ENCODE measurements around the gene TSPAN13.
"Not testable (repeated sequence)": the region's sequence is repeated elsewhere in the genome, so short reads cannot be mapped to it uniquely, and the experiment has no call there.

Gene TSPAN13

DNA sequence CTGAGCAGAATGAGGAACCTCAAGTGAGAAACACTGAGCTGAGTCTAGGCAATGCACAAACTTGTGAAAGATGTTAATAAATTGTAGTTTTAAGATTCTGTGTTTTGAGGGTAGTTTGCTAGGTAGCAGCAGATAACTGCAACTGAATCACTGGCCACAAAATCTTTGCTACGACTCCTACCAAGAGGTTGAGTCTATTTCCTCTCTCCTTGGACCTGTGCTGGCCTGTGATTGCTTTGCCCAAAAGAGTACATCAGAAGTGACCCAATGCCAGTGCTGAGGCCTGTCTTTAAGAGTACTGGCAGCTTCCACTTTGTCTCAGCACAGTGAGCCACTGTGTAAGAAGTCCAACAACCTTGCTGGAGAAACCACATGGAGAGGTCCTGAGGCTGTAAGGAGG lies 11.9 kb upstream of the TSPAN13 start:
- DNase-seq = no peak

DNA sequence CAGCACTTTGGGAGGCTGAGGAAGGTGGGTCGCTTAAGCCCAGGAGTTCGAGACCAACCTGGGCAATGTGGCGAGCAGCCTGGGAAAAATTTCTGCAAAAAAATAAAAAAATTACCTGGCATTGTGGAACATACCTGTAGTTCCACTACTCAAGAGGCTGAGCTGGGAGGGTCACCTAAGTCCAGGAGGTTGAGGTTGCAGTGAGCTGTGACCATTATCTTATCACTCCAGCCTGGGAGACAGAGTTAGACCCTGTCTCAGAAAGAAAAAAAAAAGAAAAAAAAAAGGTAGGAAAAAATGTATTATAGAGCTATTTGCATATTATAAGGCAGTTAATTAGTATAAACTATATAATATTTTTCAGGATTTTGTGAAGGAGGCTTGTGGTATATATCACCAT lies 11.0 kb upstream of the TSPAN13 start:
- DNase-seq = no peak

DNA sequence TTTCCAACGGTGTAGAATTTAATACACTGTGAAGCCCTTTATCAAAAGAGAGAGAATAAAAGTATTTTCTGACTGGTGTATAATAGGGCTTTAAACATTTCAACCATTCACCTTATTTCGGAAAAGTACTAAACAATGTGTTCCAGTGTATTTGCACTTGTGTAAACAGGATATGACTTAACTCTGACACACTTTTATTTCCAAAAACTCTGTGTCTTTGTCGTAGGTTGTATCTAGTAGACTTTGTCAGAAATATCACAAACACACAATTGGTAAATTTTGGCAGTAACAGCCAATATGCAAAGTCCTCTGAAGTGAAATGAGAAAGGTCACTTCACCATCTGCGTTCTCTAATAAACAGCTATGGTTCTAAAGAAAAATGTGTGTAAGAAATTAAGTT lies 10.3 kb upstream of the TSPAN13 start:
- DNase-seq = no peak

DNA sequence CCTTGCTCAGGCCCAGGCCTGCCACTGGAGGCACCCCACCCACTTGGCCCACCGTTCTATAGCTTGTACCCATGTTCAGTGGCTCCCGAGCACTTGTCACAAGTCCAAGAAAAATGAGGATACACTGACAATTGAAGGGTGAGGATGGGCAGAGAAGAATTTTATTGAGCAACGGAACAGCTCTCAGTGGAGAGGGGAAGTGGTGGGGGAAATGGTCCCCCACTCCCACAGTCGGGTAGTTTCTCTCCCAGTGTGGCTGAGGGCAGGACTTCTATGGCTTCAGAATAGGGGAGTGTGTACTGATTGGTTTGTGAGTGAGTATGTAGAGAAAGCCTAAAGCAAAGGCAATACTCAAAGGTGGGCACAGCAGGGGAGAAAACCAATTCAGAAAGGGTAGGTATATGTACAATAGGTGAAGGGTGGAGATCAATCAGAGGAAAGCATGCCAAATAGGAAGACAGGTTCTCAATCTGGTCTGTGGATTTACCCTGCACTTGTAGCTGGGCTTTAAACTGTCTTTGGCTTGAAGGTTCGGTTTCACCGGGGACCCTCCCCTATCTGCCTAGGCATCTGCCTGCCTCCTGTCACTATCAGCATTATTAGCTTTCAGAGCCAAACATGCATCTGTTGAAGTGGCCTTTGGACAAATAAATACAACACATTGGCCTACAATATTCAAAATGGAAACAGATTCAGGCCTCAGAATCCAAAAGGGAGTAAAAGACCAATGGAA lies 8.9 kb upstream of the TSPAN13 start:
- DNase-seq = no peak

DNA sequence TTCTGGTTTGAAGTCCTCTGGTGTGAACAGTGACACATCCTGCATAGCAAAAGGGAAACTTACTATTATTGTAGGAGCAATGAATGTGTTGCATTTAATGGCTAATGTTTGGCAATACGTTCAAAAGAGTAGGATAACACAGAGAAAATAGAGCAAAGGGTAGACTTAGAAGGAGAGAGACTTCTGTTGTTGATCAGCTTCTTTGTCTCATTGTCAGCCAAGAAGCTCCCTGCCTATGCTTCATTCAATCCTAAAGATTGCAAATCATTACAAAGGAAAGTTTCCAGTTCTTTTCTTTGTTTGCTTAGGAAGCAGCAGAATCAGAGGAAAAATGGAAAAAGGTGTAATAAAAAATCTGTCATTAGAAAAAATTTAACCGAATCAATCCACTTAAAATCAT lies 7.9 kb upstream of the TSPAN13 start:
- no peak for DNase-seq

DNA sequence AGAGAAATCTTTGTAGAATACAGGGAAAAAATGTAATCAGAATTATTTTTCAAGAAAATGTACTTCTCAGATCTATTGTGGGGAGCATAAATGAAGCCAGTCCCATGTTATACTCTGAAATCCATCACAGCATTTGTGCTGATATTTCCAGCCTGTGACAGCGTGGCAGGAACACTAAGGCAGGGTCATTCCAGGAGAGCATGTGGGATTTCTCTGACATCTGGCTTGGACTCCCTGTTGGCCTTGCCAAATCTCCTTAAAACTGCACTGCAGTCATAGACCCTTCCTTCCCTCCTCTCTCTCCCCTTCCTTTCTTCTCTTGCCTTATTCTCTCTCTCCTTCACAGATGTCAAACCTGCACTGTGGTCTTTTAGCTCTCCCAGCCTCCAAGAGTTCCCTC lies 6.5 kb upstream of the TSPAN13 start:
- no peak for DNase-seq

DNA sequence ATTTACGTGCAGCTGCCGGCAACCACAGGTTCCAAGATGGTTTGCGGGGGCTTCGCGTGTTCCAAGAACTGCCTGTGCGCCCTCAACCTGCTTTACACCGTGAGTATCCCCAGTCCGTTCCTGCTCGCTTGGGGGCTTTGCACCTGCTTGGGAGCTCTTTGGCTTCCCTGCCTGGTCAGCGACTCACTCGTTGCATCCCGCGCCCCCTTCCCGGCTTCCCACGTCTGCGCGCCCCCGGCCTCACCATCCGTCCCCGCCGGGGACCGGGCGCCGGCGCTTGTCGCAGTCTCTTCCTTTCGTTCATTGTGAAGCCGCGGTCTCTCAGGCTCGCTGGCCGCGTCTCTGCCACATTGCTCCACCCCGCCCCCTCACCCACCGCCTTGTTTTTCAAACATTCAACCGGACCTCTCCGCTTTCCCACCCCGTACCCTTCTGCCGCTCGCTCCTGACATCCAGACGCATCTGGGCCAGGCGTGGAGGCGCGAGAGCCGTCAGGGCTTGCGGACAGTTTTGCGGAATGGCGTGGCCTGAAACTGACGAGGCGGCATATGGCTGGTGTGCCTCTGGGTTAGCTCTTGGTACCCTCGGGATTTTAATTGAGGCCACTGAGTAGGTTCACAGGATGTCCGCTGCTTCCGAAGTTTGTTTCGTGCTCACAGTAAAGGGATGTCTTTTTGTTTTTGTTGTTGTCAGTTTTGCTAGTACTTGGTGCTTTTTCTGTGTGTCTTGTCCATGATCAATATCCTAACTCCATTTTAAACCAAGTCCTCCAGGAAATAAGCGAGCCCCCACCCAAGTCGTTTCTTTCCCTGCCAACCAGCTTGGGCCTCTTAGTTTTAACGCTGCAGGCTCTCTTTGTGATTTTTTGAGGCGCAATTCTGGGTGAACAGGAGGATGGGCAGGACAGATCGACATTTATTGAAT lies 639 bp downstream of the TSPAN13 start:
- no peak for DNase-seq

DNA sequence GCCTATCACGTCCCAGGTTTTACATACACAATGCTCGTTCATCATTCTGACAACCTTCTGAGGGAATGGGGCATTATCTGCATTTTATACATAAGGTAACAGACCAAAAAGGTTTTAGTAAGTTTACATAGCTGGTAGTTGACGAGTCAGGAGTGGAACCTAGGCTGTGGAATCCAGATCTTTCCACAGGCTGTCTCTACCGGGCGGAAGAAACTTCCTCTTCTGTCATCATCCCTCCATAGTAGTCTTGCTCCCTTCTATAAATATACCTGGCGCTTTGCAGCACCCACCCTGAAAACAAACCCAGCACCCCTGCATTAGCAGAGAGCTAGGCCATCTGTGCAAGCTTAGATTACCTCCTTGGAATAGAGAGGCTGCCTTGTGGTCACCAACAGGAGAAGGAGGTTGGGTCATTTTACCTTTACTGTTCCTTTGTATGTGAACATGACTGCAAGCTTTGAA lies 1.3 kb downstream of the TSPAN13 start:
- DNase-seq = no peak

DNA sequence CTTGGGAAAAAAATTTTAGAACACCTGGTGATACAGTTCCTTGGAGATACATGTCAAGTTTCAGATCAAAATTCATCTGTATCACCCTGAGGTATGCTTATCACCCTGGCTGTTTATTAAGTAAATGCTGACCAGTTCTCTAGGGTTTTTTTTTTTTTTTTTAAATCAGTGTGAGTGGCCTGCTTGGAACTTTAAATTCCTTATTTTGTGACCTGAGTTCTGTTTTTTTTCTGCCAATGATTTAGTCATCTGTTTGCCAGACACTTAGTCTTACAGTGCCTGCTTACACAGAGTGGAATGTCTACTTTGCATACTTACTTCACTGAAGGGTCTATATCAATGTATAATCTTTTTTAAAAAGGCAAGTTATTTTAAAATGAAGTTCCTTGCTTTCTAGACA lies 1.8 kb downstream of the TSPAN13 start:
- no peak for DNase-seq

DNA sequence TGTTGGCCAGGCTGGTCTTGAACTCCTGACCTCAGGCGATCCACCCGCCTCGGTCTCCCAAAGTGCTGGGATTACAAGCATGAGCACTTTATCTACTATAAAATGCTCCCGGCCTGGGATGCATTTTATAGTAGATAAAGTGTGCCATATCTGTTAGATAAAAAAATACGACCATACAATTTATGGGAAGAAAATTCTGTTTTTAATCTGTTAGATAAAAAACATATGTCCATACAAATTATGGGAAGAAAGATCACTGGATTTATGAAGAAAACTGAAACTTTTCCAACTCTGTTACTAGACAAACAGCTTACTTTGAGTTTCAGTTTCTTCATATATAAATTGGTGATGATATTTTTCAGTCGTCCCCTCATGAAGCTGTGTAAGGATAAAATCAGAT lies 4.5 kb downstream of the TSPAN13 start:
- no peak for DNase-seq

DNA sequence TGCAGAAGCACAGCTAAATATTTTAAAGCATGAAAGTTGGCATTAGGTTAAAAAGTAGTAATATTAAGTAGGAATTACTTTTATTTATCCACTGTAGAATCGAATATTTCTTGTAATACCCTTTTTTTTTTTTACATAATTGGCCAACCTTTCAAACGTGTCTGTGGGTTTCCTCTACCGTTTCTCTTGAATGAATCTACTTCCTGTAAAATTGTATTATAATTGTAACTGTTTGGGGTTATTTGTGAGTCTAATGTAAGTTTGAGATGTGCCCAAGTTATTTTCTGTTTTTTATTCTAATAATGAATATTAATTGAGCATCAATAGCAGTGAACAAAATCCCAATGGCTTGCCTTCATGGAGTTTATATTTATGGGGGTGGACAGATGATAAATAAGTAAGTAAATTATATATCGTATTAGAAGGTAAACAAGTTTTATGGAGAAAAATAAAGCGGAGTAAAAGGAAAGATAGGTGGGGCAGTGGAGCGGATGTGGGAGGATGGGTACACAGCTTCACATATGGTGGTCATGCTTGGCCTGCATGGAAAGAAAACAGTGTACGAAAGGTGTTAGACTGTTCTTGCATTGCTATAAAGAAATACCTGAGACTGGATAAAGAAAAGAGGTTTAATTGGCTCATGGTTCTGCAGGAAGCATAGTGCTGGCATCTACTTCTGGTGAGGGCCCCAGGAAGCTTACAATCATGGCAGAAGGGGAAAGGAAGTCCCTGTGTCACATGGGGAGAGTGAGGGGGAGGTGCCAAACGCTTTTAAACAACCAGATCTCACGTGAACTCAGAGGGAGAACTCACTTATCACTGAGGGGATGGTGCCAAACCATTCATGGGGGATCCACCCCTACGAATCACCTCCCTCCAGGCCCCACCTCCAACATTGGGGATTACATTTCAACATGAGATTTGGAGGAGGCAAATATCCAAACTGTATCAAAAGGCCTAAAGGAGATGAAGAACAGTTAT lies 5.4 kb downstream of the TSPAN13 start:
- no peak for DNase-seq

DNA sequence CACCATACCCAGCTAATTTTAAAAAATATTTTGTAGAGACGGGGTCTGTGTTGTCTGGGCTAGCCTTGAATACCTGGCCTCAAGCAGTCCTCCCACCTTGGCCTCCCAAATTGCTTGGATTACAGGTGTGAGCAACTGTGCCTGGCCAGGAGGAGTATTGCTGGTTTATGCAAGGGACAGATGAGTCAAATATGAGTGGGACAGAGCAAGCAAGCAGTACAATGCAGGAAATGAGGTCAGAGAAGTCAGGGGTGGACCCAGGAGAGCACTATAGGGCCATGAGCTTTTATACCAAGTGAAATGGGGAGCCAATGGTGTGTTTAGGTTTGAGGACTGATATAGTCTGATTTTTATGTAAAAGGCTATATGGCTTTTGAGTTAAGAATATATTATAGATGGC lies 6.3 kb downstream of the TSPAN13 start:
- DNase-seq = no peak

DNA sequence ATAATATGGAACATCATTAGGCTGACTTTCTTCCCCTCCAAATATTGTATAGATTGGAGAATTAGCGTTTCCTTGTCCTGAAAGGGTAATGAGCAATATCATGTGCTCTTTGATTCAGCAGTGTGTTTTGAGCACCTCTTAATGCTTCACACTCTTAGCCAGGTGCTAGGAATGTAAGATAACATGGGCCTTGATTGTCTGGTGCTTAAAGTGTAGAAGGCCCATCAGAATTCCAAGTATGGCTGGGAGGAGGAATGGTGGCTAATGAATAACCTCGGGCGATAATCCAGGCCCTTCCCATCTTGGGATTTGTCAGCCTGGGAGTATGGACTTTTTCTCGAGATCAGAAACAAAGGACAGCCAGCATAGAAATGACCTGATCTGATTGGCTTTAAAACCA lies 8.6 kb downstream of the TSPAN13 start:
- no peak for DNase-seq

DNA sequence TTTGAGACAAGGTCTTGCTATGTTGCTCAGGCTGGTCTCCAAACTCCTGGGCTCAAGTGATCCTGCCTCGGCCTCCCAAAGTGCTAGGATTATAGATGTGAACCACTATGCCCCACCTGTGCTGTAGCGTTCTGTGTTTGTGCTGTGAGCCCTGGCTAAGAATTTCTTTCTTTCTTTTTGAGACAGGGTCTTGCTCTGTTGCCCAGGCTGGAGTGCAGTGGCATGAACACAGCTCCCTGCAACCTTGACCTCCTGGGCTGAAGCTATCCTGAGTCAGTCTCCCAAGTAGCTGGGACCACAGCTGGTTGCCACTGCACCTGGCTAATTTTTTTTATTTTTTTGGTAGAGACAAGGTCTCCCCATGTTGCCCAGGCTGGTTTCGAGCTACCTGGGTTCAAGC lies 11.4 kb downstream of the TSPAN13 start:
- no peak for DNase-seq

DNA sequence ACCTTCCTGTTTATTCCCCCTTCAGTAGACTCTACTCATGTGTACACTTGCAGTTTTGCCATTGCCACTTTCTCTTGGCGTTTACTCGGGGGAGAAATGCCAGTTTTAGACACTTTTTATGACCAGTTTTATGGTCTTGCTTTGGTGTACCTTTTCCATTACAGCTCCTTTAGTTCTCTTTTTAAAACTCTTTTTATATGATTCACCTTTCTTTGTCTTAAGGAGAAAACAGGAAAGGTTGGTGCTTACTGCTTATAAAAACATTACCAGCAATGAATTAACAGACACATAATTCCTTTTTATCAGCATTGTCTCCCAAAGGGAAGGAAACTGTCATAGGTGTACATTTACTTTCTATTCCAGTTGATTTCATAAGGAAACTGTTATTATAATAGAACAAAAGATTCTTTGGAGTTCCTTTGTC lies 11.9 kb downstream of the TSPAN13 start:
- no peak for DNase-seq

DNA sequence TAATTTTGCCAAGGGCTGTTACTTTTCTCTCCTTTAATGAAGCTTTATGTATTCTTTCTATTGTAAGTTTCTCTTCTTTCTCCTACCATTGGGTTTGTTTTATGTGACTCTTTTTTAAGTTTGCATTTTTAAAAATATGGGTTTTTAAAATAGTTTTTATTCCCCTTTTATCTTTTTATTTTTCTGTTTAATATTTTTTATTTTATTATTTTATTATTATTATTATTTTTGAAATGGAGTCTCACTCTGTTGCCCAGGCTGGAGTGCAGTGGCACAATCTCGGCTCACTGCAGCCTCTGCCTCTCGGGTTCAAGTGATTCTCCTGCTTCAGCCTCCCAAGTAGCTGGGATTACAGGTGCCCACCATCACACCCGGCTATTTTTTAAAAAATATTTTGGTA lies 16.4 kb downstream of the TSPAN13 start:
- DNase-seq = not testable (repeated sequence)

DNA sequence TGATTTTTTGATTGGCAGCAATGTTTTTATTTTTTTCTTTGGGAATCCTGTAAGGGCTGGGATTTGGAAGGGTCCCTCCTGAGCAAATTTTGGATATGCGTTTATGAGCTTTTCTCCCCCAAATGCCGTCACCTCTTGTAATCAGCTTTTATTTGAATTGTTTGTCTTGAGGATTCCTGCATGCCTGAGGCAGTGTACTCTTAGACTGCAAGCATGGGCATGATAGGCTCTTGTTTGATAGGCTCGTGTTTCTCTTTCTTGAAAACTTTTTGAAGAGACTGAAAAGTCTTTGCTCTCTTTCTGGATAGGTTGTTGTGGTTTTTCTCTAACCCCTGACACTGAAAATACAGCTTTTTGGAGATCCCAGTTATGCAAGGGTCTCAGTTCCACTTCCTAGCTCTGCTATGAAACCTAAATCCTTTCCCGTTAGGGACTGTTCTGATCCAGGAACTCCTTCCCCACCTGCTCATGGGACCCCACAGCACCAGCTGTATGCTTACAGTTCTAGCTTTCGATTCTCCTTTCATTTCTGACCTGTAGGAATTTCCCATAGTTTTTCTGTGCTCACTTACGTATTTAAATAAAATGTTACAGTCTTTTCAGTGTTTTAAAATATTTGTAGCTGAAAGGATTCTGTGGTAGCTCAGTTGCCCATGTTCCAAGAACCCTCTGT lies 17.2 kb downstream of the TSPAN13 start:
- DNase-seq = no peak

DNA sequence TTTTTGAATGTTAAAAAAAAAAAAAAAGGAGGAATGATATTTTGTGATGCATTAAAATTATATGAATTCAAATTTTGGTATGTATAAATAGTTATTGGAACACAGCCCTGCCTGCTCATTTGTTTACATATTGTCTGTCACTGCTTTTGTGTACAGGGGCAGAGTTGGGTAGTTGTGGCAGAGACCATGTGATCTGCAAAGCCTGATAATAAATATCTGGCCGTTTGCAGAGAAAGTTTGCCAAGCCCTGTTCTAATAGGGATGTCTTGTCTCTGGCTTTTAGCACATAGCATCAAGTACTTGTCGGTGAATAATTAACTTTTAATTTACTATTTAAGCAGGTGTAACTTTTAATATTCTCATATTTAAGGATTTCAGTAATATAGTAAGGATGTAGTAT lies 19.8 kb downstream of the TSPAN13 start:
- DNase-seq = no peak

DNA sequence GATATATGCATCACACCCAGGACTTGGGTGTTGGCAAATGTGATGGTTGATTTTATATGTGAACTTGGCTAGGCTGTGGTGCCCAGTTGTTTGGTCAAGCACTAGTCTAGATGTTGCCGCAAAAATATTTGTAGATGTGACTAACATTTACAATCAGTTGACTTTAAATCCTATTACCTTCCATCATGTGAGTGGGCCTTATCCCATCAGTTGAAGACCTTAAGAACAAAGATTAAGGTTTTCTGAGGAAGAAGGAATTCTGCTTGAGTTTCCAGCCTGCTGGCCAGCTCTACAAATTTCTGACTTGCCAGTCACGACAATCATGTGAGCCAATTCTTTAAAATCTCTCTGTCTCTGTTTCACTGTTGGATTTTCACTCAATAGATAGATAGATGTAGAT lies 20.3 kb downstream of the TSPAN13 start:
- DNase-seq = no peak

DNA sequence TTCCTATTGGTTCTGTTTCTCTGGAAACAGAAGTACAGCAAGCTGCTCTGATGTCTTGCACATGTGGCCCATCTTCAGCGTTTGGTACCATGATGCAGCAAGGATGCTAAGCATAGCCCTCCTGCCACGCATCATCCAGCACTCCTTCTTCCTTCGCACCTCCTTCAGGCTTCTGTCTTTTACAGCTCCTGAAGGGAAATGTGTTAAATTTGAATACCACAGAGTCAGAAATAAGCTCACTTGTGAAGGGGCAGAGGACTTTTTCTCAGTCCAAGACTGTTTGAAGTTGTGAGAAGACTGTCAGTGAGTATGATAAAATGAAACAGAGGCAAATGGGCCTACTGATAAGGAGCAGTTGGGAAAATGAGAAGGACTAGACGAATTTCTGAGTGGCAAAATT lies 20.7 kb downstream of the TSPAN13 start:
- DNase-seq = no peak

DNA sequence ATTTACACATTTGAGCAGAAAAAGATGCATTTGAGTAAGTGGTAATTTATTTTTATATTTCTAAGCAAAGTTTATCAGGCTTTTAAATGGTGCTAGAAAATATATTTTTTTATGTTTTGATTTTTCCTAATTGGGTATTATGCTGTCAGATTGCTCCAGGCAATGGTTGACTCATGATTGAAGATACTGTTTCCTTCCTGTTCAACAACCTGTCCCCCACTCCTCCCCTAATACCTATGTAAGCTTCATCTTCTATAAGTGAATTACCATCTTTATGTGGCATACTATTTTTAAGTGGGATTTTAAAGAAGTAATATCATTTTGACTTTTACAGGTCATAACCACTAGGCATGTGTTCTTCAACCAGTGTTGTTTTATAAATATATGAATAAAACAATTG lies 21.4 kb downstream of the TSPAN13 start:
- no peak for DNase-seq

DNA sequence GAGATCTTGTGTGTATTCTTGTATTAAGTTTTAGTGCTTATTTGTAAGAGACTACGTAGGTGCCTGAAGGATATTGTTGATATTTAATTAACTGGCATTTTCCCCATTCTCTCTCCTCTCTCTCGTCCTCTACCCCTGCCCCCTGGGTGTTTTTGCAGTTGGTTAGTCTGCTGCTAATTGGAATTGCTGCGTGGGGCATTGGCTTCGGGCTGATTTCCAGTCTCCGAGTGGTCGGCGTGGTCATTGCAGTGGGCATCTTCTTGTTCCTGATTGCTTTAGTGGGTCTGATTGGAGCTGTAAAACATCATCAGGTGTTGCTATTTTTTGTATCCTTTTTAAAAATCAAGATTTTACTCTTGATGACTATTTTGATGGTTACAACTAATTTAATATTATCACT lies 22.5 kb downstream of the TSPAN13 start:
- DNase-seq = no peak

Measured in Kasumi-1 (cell line).